HG03097 (cell line): ENCODE data around the gene GAS2L1.

Experiments used
- ATAC-seq: cut with Tn5 transposase; IDR thresholded peaks from one replicate; pipeline ENCODE4 v1.9.1; 2021; ENCODE audit not compliant: unreplicated experiment, low FRiP score

Gene GAS2L1

GRCh38 chr22:29275167-29275566, 31.3 kb upstream of the GAS2L1 start:
- no peak for ATAC-seq

- ATAC-seq = no peak
Measured at GRCh38 chr22:29275819-29276565, 30.5 kb upstream of the GAS2L1 start.

GRCh38 chr22:29277927-29278326, 28.5 kb upstream of the GAS2L1 start:
- no peak for ATAC-seq

- no peak for ATAC-seq
Measured at GRCh38 chr22:29284196-29284595, 22.3 kb upstream of the GAS2L1 start.

GRCh38 chr22:29288837-29289236, 17.6 kb upstream of the GAS2L1 start:
- no peak for ATAC-seq

GRCh38 chr22:29290061-29290460, 16.4 kb upstream of the GAS2L1 start:
- ATAC-seq = no peak

GRCh38 chr22:29291215-29291614, 15.2 kb upstream of the GAS2L1 start:
- ATAC-seq = no peak

GRCh38 chr22:29292379-29292778, 14.1 kb upstream of the GAS2L1 start:
- no peak for ATAC-seq

GRCh38 chr22:29298641-29299040, 7.8 kb upstream of the GAS2L1 start:
- no peak for ATAC-seq

GRCh38 chr22:29299136-29299900, 7.1 kb upstream of the GAS2L1 start:
- ATAC-seq = no peak

GRCh38 chr22:29300467-29300806, 6.0 kb upstream of the GAS2L1 start:
- ATAC-seq = no peak

GRCh38 chr22:29300807-29301601, 5.4 kb upstream of the GAS2L1 start:
- ATAC-seq = no peak

- ATAC-seq = no peak
Measured at GRCh38 chr22:29301716-29302401, 4.6 kb upstream of the GAS2L1 start.

- ATAC-seq = no peak
Measured at GRCh38 chr22:29302402-29302680, 4.1 kb upstream of the GAS2L1 start.

GRCh38 chr22:29302681-29303465, 3.6 kb upstream of the GAS2L1 start:
- no peak for ATAC-seq

- ATAC-seq = no peak
Measured at GRCh38 chr22:29305836-29306174, 645 bp upstream of the GAS2L1 start.

- ATAC-seq = no peak
Measured at GRCh38 chr22:29306835-29307595, 565 bp downstream of the GAS2L1 start.

GRCh38 chr22:29307596-29308147, 1.2 kb downstream of the GAS2L1 start:
- no peak for ATAC-seq

GRCh38 chr22:29308148-29308790, 1.8 kb downstream of the GAS2L1 start:
- no peak for ATAC-seq
